ENCODE data around the gene SPSB3.

DNA sequence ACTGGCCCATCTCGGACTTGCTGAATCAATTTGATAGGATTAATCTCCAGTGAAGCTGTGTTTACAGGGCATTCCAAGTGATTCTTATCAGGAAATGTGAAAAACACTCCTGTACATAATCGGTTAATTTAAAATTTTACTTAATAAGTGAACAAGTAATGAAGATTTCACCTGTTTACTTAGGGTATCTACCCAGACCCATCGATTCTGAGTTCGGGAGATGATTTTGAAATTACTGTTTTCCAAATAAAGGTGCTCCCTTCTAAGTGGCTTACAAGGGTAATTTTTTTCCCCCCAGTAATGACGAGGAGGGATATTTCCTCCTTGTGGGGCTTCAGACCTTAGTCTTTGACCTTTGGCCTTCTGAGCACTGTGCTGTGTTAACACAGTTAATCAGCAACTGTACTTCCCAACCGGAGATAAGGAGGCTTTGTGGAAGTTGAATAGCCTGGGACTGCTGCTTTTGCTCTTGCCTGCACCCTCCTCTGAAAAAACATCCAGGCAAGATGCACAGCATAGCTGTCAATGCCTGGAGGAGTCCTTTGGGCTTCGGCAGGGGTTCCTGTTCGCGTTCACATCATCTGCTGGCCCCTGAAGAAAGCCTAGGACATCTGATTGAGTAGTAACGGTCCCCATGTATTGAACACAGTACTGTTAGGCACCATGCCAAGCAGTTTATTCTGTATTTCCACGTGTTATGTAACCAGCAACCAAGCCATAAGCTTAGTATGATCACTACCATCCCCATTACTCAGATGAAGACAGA is 46.5 kb upstream of the SPSB3 start:
- TF ChIP-seq, protein P1, sequence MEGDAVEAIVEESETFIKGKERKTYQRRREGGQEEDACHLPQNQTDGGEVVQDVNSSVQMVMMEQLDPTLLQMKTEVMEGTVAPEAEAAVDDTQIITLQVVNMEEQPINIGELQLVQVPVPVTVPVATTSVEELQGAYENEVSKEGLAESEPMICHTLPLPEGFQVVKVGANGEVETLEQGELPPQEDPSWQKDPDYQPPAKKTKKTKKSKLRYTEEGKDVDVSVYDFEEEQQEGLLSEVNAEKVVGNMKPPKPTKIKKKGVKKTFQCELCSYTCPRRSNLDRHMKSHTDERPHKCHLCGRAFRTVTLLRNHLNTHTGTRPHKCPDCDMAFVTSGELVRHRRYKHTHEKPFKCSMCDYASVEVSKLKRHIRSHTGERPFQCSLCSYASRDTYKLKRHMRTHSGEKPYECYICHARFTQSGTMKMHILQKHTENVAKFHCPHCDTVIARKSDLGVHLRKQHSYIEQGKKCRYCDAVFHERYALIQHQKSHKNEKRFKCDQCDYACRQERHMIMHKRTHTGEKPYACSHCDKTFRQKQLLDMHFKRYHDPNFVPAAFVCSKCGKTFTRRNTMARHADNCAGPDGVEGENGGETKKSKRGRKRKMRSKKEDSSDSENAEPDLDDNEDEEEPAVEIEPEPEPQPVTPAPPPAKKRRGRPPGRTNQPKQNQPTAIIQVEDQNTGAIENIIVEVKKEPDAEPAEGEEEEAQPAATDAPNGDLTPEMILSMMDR (IDR thresholded peaks at IDR 0.05): no peak
- no peak for TF ChIP-seq POLR2A (IDR thresholded peaks at IDR 0.05)
